A549 treated with CpdA at 1 μM for 4 hours (cell line): ENCODE results near the gene AGBL5. TPM values are rescaled to one million over a fixed set of nuclear protein-coding genes. Genes with fewer than 3 reads are reported as not detected.

ENCODE experiments used
- total RNA-seq: library from RNA; stranded (reverse); fragments of 200-300 nt; extraction: Qiagen RNA extraction; gene quantifications from 5 replicates; pipeline ENCODE4 v1.2.3, GENCODE V29; 2022; ENCODE audit warnings: low read depth

Gene AGBL5
- total RNA-seq: 28.8 to 33.5 TPM (median 30.2 TPM) in 5 replicates

DNA sequence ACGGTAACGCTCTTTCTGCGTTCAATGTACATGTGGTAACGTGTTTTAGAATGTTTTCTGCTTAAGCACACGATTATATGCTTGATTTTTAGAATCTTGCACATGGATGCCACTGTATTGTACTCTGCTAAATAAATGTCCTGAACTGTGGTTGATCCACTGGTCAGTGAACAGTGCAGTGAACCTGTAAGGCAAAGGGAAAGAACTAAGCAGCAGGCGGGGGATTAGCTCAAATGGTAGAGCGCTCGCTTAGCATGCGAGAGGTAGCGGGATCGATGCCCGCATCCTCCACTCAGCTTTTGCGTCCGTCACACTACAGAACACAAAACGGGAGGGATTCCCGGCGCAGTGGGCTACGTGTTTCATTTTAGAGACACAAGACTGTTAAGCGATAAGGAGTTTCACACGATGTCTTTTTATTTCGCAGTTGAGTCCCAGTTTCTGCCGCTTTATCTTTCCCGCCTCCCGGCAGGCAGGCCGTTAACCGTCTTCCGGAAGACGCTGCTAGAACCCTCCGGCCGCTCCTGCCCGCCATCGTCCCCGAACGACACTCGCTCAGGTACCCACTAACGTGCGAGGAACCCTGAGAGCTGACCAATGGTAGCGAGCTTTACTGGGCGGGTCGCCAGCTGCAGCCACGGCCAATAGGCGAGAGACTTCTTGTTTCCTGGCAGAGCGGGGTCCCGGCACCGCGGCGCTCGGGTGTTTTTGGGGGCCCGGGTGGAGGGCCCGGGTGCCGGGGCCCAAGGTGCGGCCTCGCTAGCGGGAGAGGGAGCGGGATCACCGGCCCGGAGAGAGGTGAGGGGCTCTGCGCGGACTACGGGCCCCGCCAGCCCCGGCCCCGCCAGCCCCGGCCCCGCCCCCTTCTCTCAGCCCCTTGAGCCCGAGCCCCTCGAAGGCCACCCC lies at the start of gene AGBL5:
Gene AGBL5 (plus strand): TSS at position 673 of the 906 bp plus-strand sequence. CDS start 1,291 bp downstream, outside the sequence.

GRCh38 chr2:27032495-27033252 lies 18.8 kb upstream of the AGBL5 start, which contains the start of gene TMEM214:
Gene TMEM214 (plus strand): TSS chr2:27032965. CDS start chr2:27033016, 51 bp downstream.

GRCh38 chr2:27071277-27071989 lies 20.0 kb downstream of the AGBL5 start, which contains the start of gene OST4:
Gene OST4 (minus strand): TSS chr2:27071654.

GRCh38 chr2:27078267-27079194 lies 27.1 kb downstream of the AGBL5 start, which contains the start of gene EMILIN1:
Gene EMILIN1 (plus strand): TSS chr2:27078615. CDS start chr2:27079066, 451 bp downstream.

GRCh38 chr2:27086724-27087593 lies 35.5 kb downstream of the AGBL5 start, which contains the start of gene KHK:
Gene KHK (plus strand): TSS chr2:27086772. CDS start chr2:27087260, 488 bp downstream.

DNA sequence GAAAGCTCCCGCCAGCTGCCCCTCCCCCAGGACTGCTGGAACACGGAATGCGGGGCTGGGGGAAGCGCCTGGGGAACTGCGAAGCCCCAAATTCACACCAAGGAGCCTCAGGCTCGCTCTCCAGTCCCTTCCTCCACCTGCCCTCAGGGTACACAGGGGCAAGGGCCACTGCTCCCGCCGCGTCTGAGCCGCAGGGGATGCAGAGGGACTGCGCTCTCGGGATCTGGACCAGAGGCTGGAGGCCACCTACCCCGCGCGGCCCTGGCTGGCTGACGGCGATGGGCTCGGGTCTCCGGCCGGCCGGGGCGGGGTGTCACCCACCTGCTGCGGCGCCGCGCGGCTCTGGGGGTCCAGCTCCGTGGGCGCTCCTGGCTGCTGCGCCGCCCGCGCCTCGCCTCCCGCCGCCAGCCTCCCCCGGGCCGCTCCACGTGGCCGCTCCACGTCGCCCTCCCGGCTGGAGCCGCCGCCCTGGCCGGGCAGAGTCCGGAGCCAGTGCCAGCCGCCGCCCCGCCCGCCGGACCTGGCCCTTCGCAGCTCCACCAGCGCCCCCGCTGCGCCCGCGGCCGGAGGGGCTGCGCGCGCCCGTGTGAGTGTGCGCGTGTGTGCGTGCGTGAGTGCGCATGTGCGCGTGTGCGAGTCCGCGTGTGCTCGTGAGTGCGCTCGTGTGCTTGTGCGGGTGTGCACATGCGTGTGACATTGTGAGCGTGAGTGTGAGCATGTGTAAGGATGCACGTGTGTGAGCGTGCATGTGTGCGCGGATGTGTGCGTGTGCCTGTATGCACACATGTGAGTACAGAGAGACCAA lies 67.3 kb downstream of the AGBL5 start, which contains the start of gene CGREF1:
Gene CGREF1 (minus strand): TSS at position 604 of the 805 bp plus-strand sequence. CDS start 14,762 bp downstream, outside the sequence.

Other genes with a start within 250 kb of the AGBL5 start
- 3.6 to 5.9 TPM (median 5.2 TPM) in 5 replicates for gene DPYSL5, start 203.5 kb upstream of the AGBL5 start, total RNA-seq
- gene MAPRE3, start 81.0 kb upstream of the AGBL5 start, total RNA-seq: 11.6 to 14.5 TPM (median 12.1 TPM) in 5 replicates
- gene TMEM214, start 18.7 kb upstream of the AGBL5 start, total RNA-seq: 57.6 to 76.4 TPM (median 69.9 TPM) in 5 replicates
- 545 to 581 TPM (median 554 TPM) in 5 replicates for gene OST4, start 20.0 kb downstream of the AGBL5 start, total RNA-seq
- 0.32 to 0.62 TPM (median 0.41 TPM) in 5 replicates for gene EMILIN1, start 26.9 kb downstream of the AGBL5 start, total RNA-seq
- 8.7 to 12.4 TPM (median 8.8 TPM) in 5 replicates for gene KHK, start 35.1 kb downstream of the AGBL5 start, total RNA-seq
- 6.1 to 8.7 TPM (median 7.4 TPM) in 5 replicates for gene CGREF1, start 67.5 kb downstream of the AGBL5 start, total RNA-seq
- 0.63 to 2.3 TPM (median 1.9 TPM) in 5 replicates for gene ABHD1, start 72.1 kb downstream of the AGBL5 start, total RNA-seq
- gene PREB, start 83.0 kb downstream of the AGBL5 start, total RNA-seq: 49.1 to 75.6 TPM (median 69.1 TPM) in 5 replicates
- gene PRR30, start 87.7 kb downstream of the AGBL5 start, total RNA-seq: not detected in 5 replicates
- gene TCF23, start 97.3 kb downstream of the AGBL5 start, total RNA-seq: not detected in 5 replicates
- 194 to 223 TPM (median 212 TPM) in 5 replicates for gene ATRAID, start 160.4 kb downstream of the AGBL5 start, total RNA-seq
- gene SLC5A6, start 160.6 kb downstream of the AGBL5 start, total RNA-seq: 68.5 to 80.1 TPM (median 72.2 TPM) in 5 replicates
- gene CAD, start 165.7 kb downstream of the AGBL5 start, total RNA-seq: 54.8 to 73.0 TPM (median 66.8 TPM) in 5 replicates
- gene SLC30A3, start 211.4 kb downstream of the AGBL5 start, total RNA-seq: 2.6 to 3.8 TPM (median 3.4 TPM) in 5 replicates
- not detected in 5 replicates for gene DNAJC5G, start 223.8 kb downstream of the AGBL5 start, total RNA-seq
- 0.34 to 0.73 TPM (median 0.48 TPM) in 5 replicates for gene TRIM54, start 230.8 kb downstream of the AGBL5 start, total RNA-seq